Thoracic aorta (tissue), 2 donors: ENCODE data around the gene MTCL1. TPM values are rescaled to one million over a fixed set of nuclear protein-coding genes. Genes with fewer than 3 reads are reported as not detected.

ENCODE experiments used
- ATAC-seq: fragments of 150-250 bp; one replicate; pipeline ENCODE4 v1.8.0; 2017; ENCODE audit warnings: low read depth; ENCODE audit not compliant: insufficient number of reproducible peaks, low FRiP score
- DNase-seq: peaks from one replicate; pipeline ENCODE4 v3.0.0-alpha.2; 2020; ENCODE audit warnings: low spot score
- H3K27ac ChIP-seq, 2 donors: fragments of 200-600 bp; sonication (generic); 1 replicate in 1 of 2; 2 replicates in 1 of 2; pipeline ENCODE4 v1.5.1; 2016; ENCODE audit warnings: mild to moderate bottlenecking in 2 of 2, moderate library complexity in 2 of 2
- H3K27me3 ChIP-seq: fragments of 200-600 bp; sonication (generic); replicated peaks from 2 replicates; pipeline ENCODE4 v1.6.0; 2016; ENCODE audit warnings: mild to moderate bottlenecking; ENCODE audit not compliant: insufficient read depth
- H3K36me3 ChIP-seq: fragments of 200-600 bp; sonication (generic); one replicate; pipeline ENCODE4 v1.5.1; 2016
- H3K4me1 ChIP-seq, 2 donors: fragments of 200-600 bp; sonication (generic); 1 replicate in 1 of 2; 2 replicates in 1 of 2; pipeline versions ENCODE4 v1.5.1 to v1.6.0; 2016; ENCODE audit warnings: low read depth in 2 of 2, mild to moderate bottlenecking in 1 of 2; ENCODE audit not compliant: control insufficient read depth in 1 of 2
- H3K4me3 ChIP-seq: fragments of 200-600 bp; sonication (generic); 2 replicates; pipeline ENCODE4 v1.5.1; 2016; ENCODE audit warnings: mild to moderate bottlenecking
- H3K9me3 ChIP-seq: fragments of 200-600 bp; sonication (generic); 2 replicates; pipeline ENCODE4 v1.5.1; 2016
- CTCF ChIP-seq: fragments of 200-600 bp; sonication (generic); IDR thresholded peaks from one replicate; pipeline ENCODE4 v1.5.1; 2019; ENCODE audit warnings: antibody characterized with exemption
- total RNA-seq, 2 donors: library from RNA; depleted of rRNA; stranded (reverse); fragments of >200 nt; gene quantifications; one replicate each; pipeline versions ENCODE4 v1.1.0 to v1.2.3, GENCODE V29; 2016

The MTCL1 gene
- total RNA-seq, 2 donors from 2014 or later, result 9.9 to 23.3 TPM

- Histone ChIP-seq H3K4me1 (peaks cover 3 to 10% of the 10 kb centered on the region in 2 donors), H3K27ac (no peak overlapping the region), H3K27me3 (no peaks in the 10 kb centered on the region), H3K9me3 (no peaks in the 10 kb centered on the region), H3K36me3 (no peaks in the 10 kb centered on the region), H3K4me3 (no peak overlapping the region)
- ATAC-seq, result no peak
- TF ChIP-seq CTCF, result no peak
- no peak for DNase-seq
Observed at GRCh38 chr18:8734496-8734895, 29.1 kb downstream of the MTCL1 start.

- ATAC-seq (no peak), DNase-seq (no peak)
- TF ChIP-seq CTCF, result no peak
- H3K9me3 ChIP-seq, result no peaks in the 10 kb centered on the region
- H3K4me3 ChIP-seq, result no peak overlapping the region
- H3K36me3 ChIP-seq, result no peaks in the 10 kb centered on the region
- no peaks in the 10 kb centered on the region for H3K27me3 ChIP-seq
- no peak overlapping the region for H3K27ac ChIP-seq
- H3K4me1 ChIP-seq, result peaks cover 3 to 6% of the 10 kb centered on the region in 2 donors
Observed at GRCh38 chr18:8735274-8735673, 29.9 kb downstream of the MTCL1 start.

GRCh38 chr18:8741117-8741516 lies 35.8 kb downstream of the MTCL1 start:
- DNase-seq (no peak), ATAC-seq (no peak)
- no peak for TF ChIP-seq CTCF
- Histone ChIP-seq H3K4me3 (no peak overlapping the region), H3K4me1 (no peaks in the 10 kb centered on the region), H3K9me3 (no peaks in the 10 kb centered on the region), H3K27ac (no peak overlapping the region), H3K36me3 (no peaks in the 10 kb centered on the region), H3K27me3 (no peaks in the 10 kb centered on the region)

GRCh38 chr18:8741532-8741931 lies 36.2 kb downstream of the MTCL1 start:
- no peak for TF ChIP-seq CTCF

GRCh38 chr18:8742387-8743361 lies 37.3 kb downstream of the MTCL1 start:
- no peaks in the 10 kb centered on the region for H3K9me3 ChIP-seq
- H3K36me3 ChIP-seq, result no peaks in the 10 kb centered on the region
- no peak for TF ChIP-seq CTCF
- no peak for DNase-seq
- no peaks in the 10 kb centered on the region for H3K4me1 ChIP-seq
- no peak overlapping the region for H3K27ac ChIP-seq
- no peaks in the 10 kb centered on the region for H3K27me3 ChIP-seq
- no peak overlapping the region for H3K4me3 ChIP-seq
- no peak for ATAC-seq

More at GRCh38 chr18:8741532-8741931, 36.2 kb downstream of the MTCL1 start:
- ATAC-seq (no peak), DNase-seq (no peak)
- Histone ChIP-seq H3K9me3 (no peaks in the 10 kb centered on the region), H3K27me3 (no peaks in the 10 kb centered on the region), H3K36me3 (no peaks in the 10 kb centered on the region), H3K4me1 (no peaks in the 10 kb centered on the region), H3K27ac (no peak overlapping the region), H3K4me3 (no peak overlapping the region)
